HFF-Myc (cell line): ENCODE measurements around the gene PFAS.

Experiments
- DNase-seq: peaks from one replicate; pipeline ENCODE4 v3.0.0-alpha.2; 2011; ENCODE audit warnings: low read depth; ENCODE audit errors: extremely low read depth
- H3K4me3 ChIP-seq: replicated peaks from 2 replicates; pipeline ENCODE4 v1.5.1; 2011; ENCODE audit warnings: low read depth, mild to moderate bottlenecking, control low read depth, low read length
- TF ChIP-seq, protein P1 (sequence below): IDR thresholded peaks from 2 replicates; pipeline ENCODE4 v1.5.1; 2012; ENCODE audit warnings: mild to moderate bottlenecking, low read depth, low read length, control low read depth; ENCODE audit errors: missing control alignments

The PFAS gene

DNA sequence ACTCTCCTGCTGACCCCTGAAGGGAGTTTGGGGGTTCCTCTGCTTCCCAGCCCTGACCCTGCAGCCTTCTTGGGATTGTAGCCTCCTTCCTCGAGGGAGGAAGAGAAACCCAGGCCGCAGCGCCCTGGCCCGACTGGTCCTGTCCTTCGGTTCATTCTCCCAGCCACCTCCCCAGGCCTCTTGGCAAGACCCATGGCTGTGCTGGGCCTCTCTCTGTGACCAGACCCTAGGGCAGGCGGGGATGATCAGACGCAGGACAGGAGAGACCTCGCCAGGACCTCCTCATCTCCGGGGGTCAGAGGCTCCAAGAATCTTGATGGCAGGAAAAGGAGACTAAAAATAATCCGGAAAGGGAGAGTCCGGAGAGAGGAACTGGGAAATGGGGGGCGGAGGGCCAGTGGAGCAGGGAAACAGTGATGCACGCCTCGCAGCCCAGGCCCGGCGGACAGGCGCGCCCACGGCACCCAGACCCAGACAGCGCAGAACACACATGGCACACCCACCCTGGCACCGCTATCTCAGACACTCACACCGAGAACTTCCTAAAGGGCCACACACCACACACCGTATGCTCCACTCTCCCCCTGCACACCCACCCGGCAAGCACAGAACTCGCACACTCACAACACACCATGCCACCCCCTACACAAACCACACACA, 62.2 kb downstream of the PFAS start:
- TF ChIP-seq, protein P1, sequence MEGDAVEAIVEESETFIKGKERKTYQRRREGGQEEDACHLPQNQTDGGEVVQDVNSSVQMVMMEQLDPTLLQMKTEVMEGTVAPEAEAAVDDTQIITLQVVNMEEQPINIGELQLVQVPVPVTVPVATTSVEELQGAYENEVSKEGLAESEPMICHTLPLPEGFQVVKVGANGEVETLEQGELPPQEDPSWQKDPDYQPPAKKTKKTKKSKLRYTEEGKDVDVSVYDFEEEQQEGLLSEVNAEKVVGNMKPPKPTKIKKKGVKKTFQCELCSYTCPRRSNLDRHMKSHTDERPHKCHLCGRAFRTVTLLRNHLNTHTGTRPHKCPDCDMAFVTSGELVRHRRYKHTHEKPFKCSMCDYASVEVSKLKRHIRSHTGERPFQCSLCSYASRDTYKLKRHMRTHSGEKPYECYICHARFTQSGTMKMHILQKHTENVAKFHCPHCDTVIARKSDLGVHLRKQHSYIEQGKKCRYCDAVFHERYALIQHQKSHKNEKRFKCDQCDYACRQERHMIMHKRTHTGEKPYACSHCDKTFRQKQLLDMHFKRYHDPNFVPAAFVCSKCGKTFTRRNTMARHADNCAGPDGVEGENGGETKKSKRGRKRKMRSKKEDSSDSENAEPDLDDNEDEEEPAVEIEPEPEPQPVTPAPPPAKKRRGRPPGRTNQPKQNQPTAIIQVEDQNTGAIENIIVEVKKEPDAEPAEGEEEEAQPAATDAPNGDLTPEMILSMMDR = no peak
- no peak overlapping the region for H3K4me3 ChIP-seq
- DNase-seq = no peak

DNA sequence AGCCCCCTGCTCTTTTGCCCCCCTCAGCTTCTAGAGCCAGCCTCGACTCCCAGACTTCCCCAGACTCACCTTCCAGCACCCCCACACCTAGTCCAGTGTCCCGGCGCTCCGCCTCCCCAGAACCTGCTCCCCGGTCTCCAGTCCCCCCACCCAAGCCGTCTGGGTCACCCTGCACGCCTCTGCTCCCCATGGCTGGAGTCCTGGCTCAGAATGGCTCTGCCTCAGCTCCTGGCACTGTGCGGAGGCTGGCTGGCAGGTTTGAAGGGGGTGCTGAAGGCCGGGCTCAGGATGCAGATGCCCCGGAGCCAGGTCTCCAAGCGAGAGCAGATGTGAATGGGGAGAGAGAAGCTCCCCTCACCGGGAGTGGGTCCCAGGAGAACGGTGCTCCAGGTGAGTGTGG, 63.2 kb downstream of the PFAS start:
- H3K4me3 ChIP-seq = no peak overlapping the region
- no peak for DNase-seq
- TF ChIP-seq, protein P1 = no peak

DNA sequence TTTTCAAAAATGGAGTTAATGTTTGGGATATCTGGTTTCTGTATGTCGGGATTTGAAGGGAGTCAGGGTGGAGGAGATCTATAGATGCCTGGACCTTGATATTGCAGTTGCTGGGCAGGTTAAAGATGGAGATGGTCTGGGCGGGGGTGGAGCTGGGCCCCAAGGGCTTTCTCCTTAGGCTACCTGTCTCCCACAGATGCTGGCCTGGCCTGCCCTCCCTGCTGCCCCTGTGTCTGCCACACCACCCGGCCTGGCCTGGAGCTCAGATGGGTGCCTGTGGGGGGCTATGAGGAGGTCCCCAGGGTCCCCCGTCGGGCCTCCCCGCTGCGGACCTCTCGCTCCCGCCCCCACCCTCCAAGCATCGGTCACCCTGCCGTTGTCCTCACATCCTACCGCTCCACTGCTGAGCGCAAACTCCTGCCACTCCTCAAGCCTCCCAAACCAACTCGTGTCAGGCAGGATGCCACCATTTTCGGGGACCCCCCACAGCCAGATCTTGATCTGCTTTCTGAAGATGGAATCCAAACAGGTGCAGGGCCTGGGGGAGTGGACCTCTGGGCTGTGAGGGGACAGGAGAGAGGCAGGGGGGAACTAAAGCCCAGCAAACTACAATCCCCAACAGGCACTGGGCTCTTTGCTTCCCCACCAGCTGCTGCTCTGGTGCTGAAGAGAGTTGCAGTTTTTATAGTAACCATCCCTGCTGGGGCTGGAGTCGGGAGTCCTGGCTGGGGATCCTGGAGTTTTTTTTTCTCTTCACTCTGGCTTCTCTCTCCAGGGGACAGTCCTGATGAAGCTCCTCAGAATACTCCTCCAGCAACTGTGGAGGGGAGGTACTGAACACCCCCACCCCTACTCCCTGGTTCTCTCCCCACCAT, 63.9 kb downstream of the PFAS start:
- DNase-seq = no peak
- no peak overlapping the region for H3K4me3 ChIP-seq
- TF ChIP-seq, protein P1 = no peak

DNA sequence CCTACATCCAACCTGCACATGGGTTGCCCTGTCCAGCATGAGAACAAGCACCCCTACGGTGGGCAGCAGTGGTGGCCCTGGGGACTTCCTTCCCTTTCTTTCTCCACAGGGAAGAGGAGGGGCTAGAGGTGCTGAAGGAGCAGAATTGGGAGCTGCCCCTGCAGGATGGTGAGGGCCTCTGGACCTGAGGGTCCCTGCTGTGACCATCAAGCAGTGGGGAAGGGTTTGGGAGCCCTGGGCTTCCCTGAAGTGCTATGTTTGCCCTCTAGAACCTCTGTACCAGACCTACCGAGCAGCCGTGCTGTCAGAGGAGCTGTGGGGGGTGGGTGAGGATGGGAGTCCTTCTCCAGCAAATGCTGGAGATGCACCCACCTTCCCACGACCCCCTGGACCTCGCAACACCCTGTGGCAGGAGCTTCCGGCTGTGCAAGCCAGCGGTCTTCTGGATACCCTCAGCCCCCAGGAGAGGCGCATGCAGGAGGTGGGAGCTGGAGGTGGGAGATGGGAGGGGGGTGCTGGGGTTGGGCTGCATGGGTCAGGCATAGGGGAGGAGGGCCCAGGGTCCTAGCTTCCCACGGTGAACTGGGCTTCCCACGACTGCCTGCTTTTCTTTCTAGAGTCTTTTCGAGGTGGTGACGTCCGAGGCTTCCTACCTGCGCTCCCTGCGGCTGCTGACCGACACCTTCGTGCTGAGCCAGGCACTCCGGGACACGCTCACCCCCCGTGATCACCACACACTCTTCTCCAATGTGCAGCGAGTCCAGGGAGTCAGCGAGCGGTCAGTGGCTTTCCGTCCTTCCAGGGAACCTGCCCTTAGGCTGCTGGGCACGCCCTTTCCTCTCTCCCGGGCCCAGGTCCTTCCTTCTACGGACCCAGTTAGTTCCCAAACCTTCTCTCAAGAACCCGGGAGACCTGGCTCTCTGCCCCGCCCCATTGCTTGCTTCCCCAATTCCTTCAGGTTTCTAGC, 66.0 kb downstream of the PFAS start:
- no peak overlapping the region for H3K4me3 ChIP-seq
- DNase-seq = no peak
- TF ChIP-seq, protein P1 = no peak

DNA sequence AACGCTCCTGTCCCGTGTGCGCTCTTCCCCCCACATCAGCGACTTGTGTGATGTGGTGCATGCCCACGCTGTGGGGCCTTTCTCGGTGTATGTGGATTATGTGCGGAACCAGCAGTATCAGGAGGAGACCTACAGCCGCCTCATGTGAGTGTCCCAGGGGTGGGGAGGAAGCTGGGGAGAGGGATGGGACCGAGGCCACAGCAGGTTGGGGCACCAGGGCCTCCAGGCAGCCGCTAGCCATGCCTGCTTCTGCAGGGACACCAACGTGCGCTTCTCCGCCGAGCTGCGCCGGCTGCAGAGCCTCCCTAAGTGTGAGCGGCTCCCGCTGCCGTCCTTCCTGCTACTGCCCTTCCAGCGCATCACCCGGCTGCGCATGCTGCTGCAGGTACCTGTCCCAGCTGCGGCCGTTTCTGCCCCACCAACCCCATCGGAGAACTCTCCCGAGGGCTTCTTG, 66.7 kb downstream of the PFAS start:
- TF ChIP-seq, protein P1 = no peak
- H3K4me3 ChIP-seq = no peak overlapping the region
- no peak for DNase-seq
